Activated CD8-positive, alpha-beta T cell treated with anti-CD3 and anti-CD28 coated beads, Interleukin-2, amount 10 ng/mL, durations not matched to agents 7 days and 5 days (primary cell): ENCODE measurements around the gene PHF1. TPM values are rescaled to one million over a fixed set of nuclear protein-coding genes. Genes with fewer than 3 reads are reported as not detected.
A peak's percentile ranks its signal among the peaks of the same experiment; 100 is the strongest.

ENCODE experiments used
- ATAC-seq: fragments of 150-1000 bp; cut with Tn5 transposase; one replicate; pipeline ENCODE4 v1.10.0; 2021; ENCODE audit warnings: moderate library complexity
- CTCF ChIA-PET: fragments of 350-600 bp; sonication (Branson Sonifier 250); formaldehyde crosslinking; loops from one replicate; lab custom pipeline; 2021; ENCODE audit warnings: antibody characterized with exemption; lab: Charles Lee
- POLR2A ChIA-PET: fragments of 350-600 bp; sonication (Branson Sonifier 250); formaldehyde crosslinking; loops from one replicate; lab custom pipeline; 2021; ENCODE audit warnings: antibody characterized with exemption; lab: Charles Lee
- DNase-seq: peaks from one replicate; pipeline ENCODE4 v3.0.0-alpha.2; 2020
- H3K27ac Mint-ChIP-seq: one replicate; pipeline ENCODE4 v1.8.0; 2021; ENCODE audit warnings: mild to moderate bottlenecking, mixed read lengths
- H3K27me3 Mint-ChIP-seq: one replicate; pipeline ENCODE4 v1.8.0; 2021; ENCODE audit warnings: low read depth, mixed read lengths
- H3K36me3 Mint-ChIP-seq: one replicate; pipeline ENCODE4 v1.8.0; 2021; ENCODE audit warnings: low read depth, mixed read lengths
- H3K4me1 Mint-ChIP-seq: one replicate; pipeline ENCODE4 v1.8.0; 2021; ENCODE audit warnings: low read depth, mixed read lengths
- H3K4me3 Mint-ChIP-seq: one replicate; pipeline ENCODE4 v1.8.0; 2021; ENCODE audit warnings: mild to moderate bottlenecking, mixed read lengths
- H3K9me3 Mint-ChIP-seq: one replicate; pipeline ENCODE4 v1.8.0; 2022; ENCODE audit warnings: mixed read lengths; ENCODE audit not compliant: insufficient read depth
- total RNA-seq, 2 experiments: library from RNA; stranded (reverse); gene quantifications; one replicate each; pipeline ENCODE4 v1.2.3, GENCODE V29; 2021

Gene PHF1
- total RNA-seq, 2 experiments from 2014 or later = 35.9 to 36.5 TPM

GRCh38 chr6:33434961-33435360, 24.1 kb downstream of the PHF1 start:
- POLR2A ChIA-PET = interaction anchor here (0.6 kb wide), 1 partner anchor 12 kb away, joined by 3 read pairs; no protein-coding TSS in a partner anchor
- no peaks in the 10 kb centered on the region for H3K9me3 Mint-ChIP-seq
- H3K27ac Mint-ChIP-seq = no peak overlapping the region
- H3K27me3 Mint-ChIP-seq = no peaks in the 10 kb centered on the region
- ATAC-seq (no peak), DNase-seq (no peak)
- CTCF ChIA-PET = interaction anchor here (1.1 kb wide), 1 partner anchor 19 kb away, joined by 3 read pairs; the partner anchor contains the start of gene ZBTB9
- H3K4me1 Mint-ChIP-seq = peaks cover 35% of the 10 kb centered on the region
- H3K4me3 Mint-ChIP-seq = no peak overlapping the region
- peaks cover 37% of the 10 kb centered on the region for H3K36me3 Mint-ChIP-seq

DNA sequence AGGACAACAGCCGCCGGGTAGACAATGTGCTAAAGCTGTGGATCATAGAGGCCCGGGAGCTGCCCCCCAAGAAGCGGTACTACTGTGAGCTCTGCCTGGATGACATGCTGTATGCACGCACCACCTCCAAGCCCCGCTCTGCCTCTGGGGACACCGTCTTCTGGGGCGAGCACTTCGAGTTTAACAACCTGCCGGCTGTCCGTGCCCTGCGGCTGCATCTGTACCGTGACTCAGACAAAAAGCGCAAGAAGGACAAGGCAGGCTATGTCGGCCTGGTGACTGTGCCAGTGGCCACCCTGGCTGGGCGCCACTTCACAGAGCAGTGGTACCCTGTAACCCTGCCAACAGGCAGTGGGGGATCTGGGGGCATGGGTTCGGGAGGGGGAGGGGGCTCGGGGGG, 26.9 kb downstream of the PHF1 start:
- Mint-ChIP-seq H3K27ac (no peak overlapping the region), H3K9me3 (no peaks in the 10 kb centered on the region), H3K4me3 (no peak overlapping the region), H3K27me3 (no peaks in the 10 kb centered on the region), H3K4me1 (peaks cover 12% of the 10 kb centered on the region), H3K36me3 (peaks cover 43% of the 10 kb centered on the region)
- ChIA-PET POLR2A (no interaction called here), CTCF (no interaction called here)
- ATAC-seq (no peak), DNase-seq (no peak)

DNA sequence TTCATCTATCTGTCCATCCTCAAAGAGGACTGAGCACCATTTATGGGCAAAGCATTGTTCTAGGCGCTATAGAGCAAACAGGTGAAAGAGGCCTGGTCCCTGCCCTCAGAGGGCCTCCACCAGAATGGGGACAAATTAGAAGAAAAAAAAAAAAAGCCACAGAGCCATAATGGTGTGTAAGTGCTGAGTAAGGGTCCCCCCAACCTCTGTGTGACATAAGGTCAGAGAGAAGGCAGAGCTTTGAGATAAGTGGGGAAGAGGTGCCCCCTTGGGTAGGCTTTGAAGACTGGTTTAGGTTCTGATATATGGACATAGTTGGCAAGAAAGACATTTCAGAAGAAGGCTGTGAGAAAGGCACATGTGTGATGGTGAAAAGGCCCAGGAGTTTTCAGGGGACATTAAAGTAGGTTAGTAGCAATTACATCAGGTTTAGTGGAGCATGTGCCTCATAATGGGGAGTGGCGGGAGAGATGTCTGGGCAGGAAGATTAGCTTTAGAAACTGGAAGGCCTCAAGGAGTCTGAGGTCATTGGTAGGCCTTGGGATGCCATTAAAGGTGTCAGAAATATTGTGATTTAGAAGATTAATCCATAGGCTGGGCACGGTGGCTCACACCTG, 28.3 kb downstream of the PHF1 start:
- H3K4me1 Mint-ChIP-seq = peaks cover 2% of the 10 kb centered on the region
- ATAC-seq (no peak), DNase-seq (no peak)
- ChIA-PET POLR2A (interaction anchor here (0.6 kb wide), 1 partner anchor 8 kb away, joined by 4 read pairs; no protein-coding TSS in a partner anchor), CTCF (interaction anchor here (1.5 to 1.9 kb wide), 2 partner anchors 8 to 10 kb away, joined by 5 to 6 read pairs; no protein-coding TSS in a partner anchor)
- H3K4me3 Mint-ChIP-seq = no peak overlapping the region
- no peaks in the 10 kb centered on the region for H3K27me3 Mint-ChIP-seq
- no peaks in the 10 kb centered on the region for H3K9me3 Mint-ChIP-seq
- H3K27ac Mint-ChIP-seq = peak overlapping the region; percentile 9
- peaks cover 40% of the 10 kb centered on the region for H3K36me3 Mint-ChIP-seq

- Mint-ChIP-seq H3K4me1 (no peaks in the 10 kb centered on the region), H3K27ac (no peak overlapping the region), H3K4me3 (no peak overlapping the region), H3K9me3 (no peaks in the 10 kb centered on the region), H3K36me3 (peaks cover 47% of the 10 kb centered on the region), H3K27me3 (no peaks in the 10 kb centered on the region)
- ATAC-seq (no peak), DNase-seq (no peak)
- ChIA-PET POLR2A (no interaction called here), CTCF (interaction anchor here (1.5 to 1.9 kb wide), 2 partner anchors 9 to 11 kb away, joined by 5 to 6 read pairs; no protein-coding TSS in a partner anchor)
These were observed 29.3 kb downstream of the PHF1 start for GRCh38 chr6:33439956-33440648.

GRCh38 chr6:33440649-33441309, 30.0 kb downstream of the PHF1 start:
- H3K9me3 Mint-ChIP-seq = no peaks in the 10 kb centered on the region
- ATAC-seq (no peak), DNase-seq (no peak)
- no peak overlapping the region for H3K27ac Mint-ChIP-seq
- H3K27me3 Mint-ChIP-seq = no peaks in the 10 kb centered on the region
- ChIA-PET POLR2A (interaction anchor here (0.6 to 0.9 kb wide), 2 partner anchors 10 to 184 kb away, joined by 3 read pairs; no protein-coding TSS in a partner anchor), CTCF (interaction anchor here (1.9 kb wide), 1 partner anchor 10 kb away, joined by 6 read pairs; no protein-coding TSS in a partner anchor)
- H3K36me3 Mint-ChIP-seq = peaks cover 46% of the 10 kb centered on the region
- H3K4me3 Mint-ChIP-seq = no peak overlapping the region
- no peaks in the 10 kb centered on the region for H3K4me1 Mint-ChIP-seq

GRCh38 chr6:33441457-33441856, 30.6 kb downstream of the PHF1 start:
- no peaks in the 10 kb centered on the region for H3K9me3 Mint-ChIP-seq
- peaks cover 51% of the 10 kb centered on the region for H3K36me3 Mint-ChIP-seq
- DNase-seq (no peak), ATAC-seq (no peak)
- no peaks in the 10 kb centered on the region for H3K27me3 Mint-ChIP-seq
- no peak overlapping the region for H3K4me3 Mint-ChIP-seq
- POLR2A ChIA-PET = interaction anchor here (0.6 to 0.9 kb wide), 2 partner anchors 11 to 183 kb away, joined by 3 read pairs; no protein-coding TSS in a partner anchor
- CTCF ChIA-PET = no interaction called here
- H3K27ac Mint-ChIP-seq = peak overlapping the region; percentile 29
- no peaks in the 10 kb centered on the region for H3K4me1 Mint-ChIP-seq

GRCh38 chr6:33442283-33442682, 31.5 kb downstream of the PHF1 start:
- POLR2A ChIA-PET = no interaction called here
- no peak for DNase-seq
- H3K4me1 Mint-ChIP-seq = no peaks in the 10 kb centered on the region
- no peak overlapping the region for H3K4me3 Mint-ChIP-seq
- H3K9me3 Mint-ChIP-seq = no peaks in the 10 kb centered on the region
- H3K36me3 Mint-ChIP-seq = peaks cover 48% of the 10 kb centered on the region
- no peak for ATAC-seq
- CTCF ChIA-PET = no interaction called here
- H3K27ac Mint-ChIP-seq = no peak overlapping the region
- H3K27me3 Mint-ChIP-seq = no peaks in the 10 kb centered on the region

DNA sequence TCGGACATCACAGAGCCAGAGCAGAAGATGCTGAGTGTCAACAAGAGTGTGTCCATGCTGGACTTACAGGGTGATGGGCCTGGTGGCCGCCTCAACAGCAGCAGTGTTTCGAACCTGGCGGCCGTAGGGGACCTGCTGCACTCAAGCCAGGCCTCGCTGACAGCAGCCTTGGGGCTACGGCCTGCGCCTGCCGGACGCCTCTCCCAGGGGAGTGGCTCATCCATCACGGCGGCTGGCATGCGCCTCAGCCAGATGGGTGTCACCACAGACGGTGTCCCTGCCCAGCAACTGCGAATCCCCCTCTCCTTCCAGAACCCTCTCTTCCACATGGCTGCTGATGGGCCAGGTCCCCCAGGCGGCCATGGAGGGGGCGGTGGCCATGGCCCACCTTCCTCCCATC, 32.2 kb downstream of the PHF1 start:
- Mint-ChIP-seq H3K9me3 (no peaks in the 10 kb centered on the region), H3K4me1 (no peaks in the 10 kb centered on the region), H3K27ac (no peak overlapping the region), H3K4me3 (no peak overlapping the region), H3K36me3 (peaks cover 52% of the 10 kb centered on the region), H3K27me3 (no peaks in the 10 kb centered on the region)
- CTCF ChIA-PET = no interaction called here
- POLR2A ChIA-PET = no interaction called here
- ATAC-seq = no peak
- DNase-seq = no peak

GRCh38 chr6:33443619-33444504, 33.0 kb downstream of the PHF1 start:
- ATAC-seq = no peak
- POLR2A ChIA-PET = no interaction called here

DNA sequence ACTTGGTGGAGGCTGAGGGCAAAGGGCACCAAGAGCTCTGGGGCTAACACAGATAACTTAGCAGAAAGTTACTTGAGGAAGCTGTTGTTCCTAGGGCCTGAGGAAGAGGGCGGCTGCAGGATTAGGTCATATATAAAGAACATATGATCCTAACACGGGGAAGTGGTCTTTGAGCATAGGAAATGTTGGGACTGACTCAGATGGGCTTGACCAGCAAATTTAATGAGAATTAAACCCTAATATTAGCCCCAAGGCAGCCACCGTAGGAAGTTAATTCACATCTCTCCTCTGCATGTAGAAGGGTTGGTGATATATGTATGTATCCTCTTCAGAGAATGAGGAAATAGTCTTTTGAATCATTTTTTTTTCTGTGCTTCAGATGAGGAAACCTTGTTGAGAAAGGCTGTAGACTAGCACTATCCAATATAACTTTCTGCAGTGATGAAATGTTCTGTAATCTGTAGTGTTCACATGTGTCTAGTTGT, 34.3 kb downstream of the PHF1 start:
- Mint-ChIP-seq H3K9me3 (no peaks in the 10 kb centered on the region), H3K36me3 (peaks cover 50% of the 10 kb centered on the region), H3K4me3 (no peak overlapping the region), H3K4me1 (no peaks in the 10 kb centered on the region), H3K27me3 (no peaks in the 10 kb centered on the region), H3K27ac (no peak overlapping the region)
- POLR2A ChIA-PET = interaction anchor here (0.5 kb wide), 1 partner anchor 183 kb away, joined by 3 read pairs; no protein-coding TSS in a partner anchor
- no peak for ATAC-seq
- CTCF ChIA-PET = interaction anchor here (0.7 to 1.2 kb wide), 2 partner anchors 9 to 19 kb away, joined by 3 to 4 read pairs; no protein-coding TSS in a partner anchor
- DNase-seq = no peak

More at GRCh38 chr6:33443619-33444504, 33.0 kb downstream of the PHF1 start:
- no peak for DNase-seq
- H3K4me3 Mint-ChIP-seq = no peak overlapping the region
- H3K36me3 Mint-ChIP-seq = peaks cover 49% of the 10 kb centered on the region
- H3K27ac Mint-ChIP-seq = no peak overlapping the region
- no peaks in the 10 kb centered on the region for H3K27me3 Mint-ChIP-seq
- no peaks in the 10 kb centered on the region for H3K9me3 Mint-ChIP-seq
- no peaks in the 10 kb centered on the region for H3K4me1 Mint-ChIP-seq
- CTCF ChIA-PET = no interaction called here

DNA sequence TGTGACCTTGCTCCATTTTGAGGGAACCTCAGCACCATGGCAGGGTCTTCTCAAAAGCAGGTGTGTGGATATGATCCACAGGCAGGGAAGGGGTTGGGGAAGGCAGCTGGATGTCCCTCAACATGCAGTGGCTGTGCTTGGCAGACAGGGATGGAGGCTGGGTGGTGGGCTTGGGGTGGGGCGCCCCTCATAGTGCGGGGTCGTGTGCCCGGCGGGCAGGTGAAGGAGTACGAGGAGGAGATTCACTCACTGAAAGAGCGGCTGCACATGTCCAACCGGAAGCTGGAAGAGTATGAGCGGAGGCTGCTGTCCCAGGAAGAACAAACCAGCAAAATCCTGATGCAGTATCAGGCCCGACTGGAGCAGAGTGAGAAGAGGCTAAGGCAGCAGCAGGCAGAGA, 35.5 kb downstream of the PHF1 start:
- no peak for DNase-seq
- no peaks in the 10 kb centered on the region for H3K4me1 Mint-ChIP-seq
- no peak for ATAC-seq
- peaks cover 45% of the 10 kb centered on the region for H3K36me3 Mint-ChIP-seq
- H3K27ac Mint-ChIP-seq = peak overlapping the region; percentile 45
- no peaks in the 10 kb centered on the region for H3K9me3 Mint-ChIP-seq
- no peak overlapping the region for H3K4me3 Mint-ChIP-seq
- ChIA-PET POLR2A (interaction anchor here (1.2 kb wide), 2 partner anchors 12 to 15 kb away, joined by 3 to 4 read pairs; no protein-coding TSS in a partner anchor), CTCF (no interaction called here)
- H3K27me3 Mint-ChIP-seq = no peaks in the 10 kb centered on the region
